Right atrium auricular region (tissue), 2 donors: ENCODE data around the gene ARGLU1. TPM values are rescaled to one million over a fixed set of nuclear protein-coding genes. Genes with fewer than 3 reads are reported as not detected.
A peak's percentile ranks its signal among the peaks of the same experiment; 100 is the strongest.

Source experiments
- DNase-seq: peaks from one replicate; pipeline ENCODE4 v3.0.0-alpha.2; 2019; ENCODE audit warnings: low spot score
- H3K27ac ChIP-seq, 2 donors: fragments of 200-600 bp; sonication (generic); 1 replicate in 1 of 2; 2 replicates in 1 of 2; pipeline ENCODE4 v1.5.1; 2016 to 2019
- H3K27me3 ChIP-seq, 2 donors: fragments of 200-600 bp; sonication (generic); one replicate each; pipeline versions ENCODE4 v1.5.1 to v1.6.0; 2017 to 2019
- H3K36me3 ChIP-seq: fragments of 200-600 bp; sonication (generic); one replicate; pipeline ENCODE4 v1.5.1; 2016
- H3K4me1 ChIP-seq, 2 donors: fragments of 200-600 bp; sonication (generic); one replicate each; pipeline versions ENCODE4 v1.5.1 to v1.6.0; 2017 to 2019
- H3K4me3 ChIP-seq, 2 donors: fragments of 200-600 bp; sonication (generic); 1 replicate in 1 of 2; 2 replicates in 1 of 2; pipeline ENCODE4 v1.5.1; 2017 to 2019; ENCODE audit warnings: mild to moderate bottlenecking in 1 of 2, moderate library complexity in 1 of 2
- H3K9me3 ChIP-seq, 2 donors: fragments of 200-600 bp; sonication (generic); one replicate each; pipeline ENCODE4 v1.5.1; 2019
- CTCF ChIP-seq, 2 donors: fragments of 200-600 bp; sonication (generic); IDR thresholded peaks; one replicate each; pipeline ENCODE4 v1.5.1; 2019; ENCODE audit warnings: antibody characterized with exemption in 2 of 2
- total RNA-seq, 2 donors: library from RNA; depleted of rRNA; stranded (reverse); fragments of >200 nt; gene quantifications; one replicate each; pipeline ENCODE4 v1.1.0, GENCODE V29; 2016

The ARGLU1 gene
- total RNA-seq, 2 donors from 2014 or later: 26.1 to 39.9 TPM

- no peak for TF ChIP-seq CTCF (IDR thresholded peaks at IDR 0.05)
- no peak overlapping the region for H3K27ac ChIP-seq
- no peaks in the 10 kb centered on the region for H3K27me3 ChIP-seq
- H3K9me3 ChIP-seq: no peaks in the 10 kb centered on the region
- H3K4me3 ChIP-seq: no peak overlapping the region
- H3K4me1 ChIP-seq: no peaks in the 10 kb centered on the region
- H3K36me3 ChIP-seq: no peaks in the 10 kb centered on the region
- no peak for DNase-seq
These were observed 46.7 kb downstream of the ARGLU1 start for GRCh38 chr13:106521095-106521799.

GRCh38 chr13:106520251-106521054 is 47.5 kb downstream of the ARGLU1 start:
- Histone ChIP-seq H3K36me3 (no peaks in the 10 kb centered on the region), H3K27ac (no peak overlapping the region), H3K27me3 (no peaks in the 10 kb centered on the region), H3K4me3 (no peak overlapping the region), H3K9me3 (no peaks in the 10 kb centered on the region), H3K4me1 (no peaks in the 10 kb centered on the region)
- TF ChIP-seq CTCF (IDR thresholded peaks at IDR 0.05): peak in 1 of 2 donors; percentile 60
- DNase-seq: no peak

- no peaks in the 10 kb centered on the region for H3K27me3 ChIP-seq
- TF ChIP-seq CTCF (IDR thresholded peaks at IDR 0.05): no peak
- H3K4me3 ChIP-seq: no peak overlapping the region
- no peaks in the 10 kb centered on the region for H3K36me3 ChIP-seq
- H3K4me1 ChIP-seq: no peaks in the 10 kb centered on the region
- H3K9me3 ChIP-seq: no peaks in the 10 kb centered on the region
- DNase-seq: no peak
- H3K27ac ChIP-seq: no peak overlapping the region
These were observed 49.4 kb downstream of the ARGLU1 start for GRCh38 chr13:106518512-106518911.

GRCh38 chr13:106517109-106517847 is 50.7 kb downstream of the ARGLU1 start:
- Histone ChIP-seq H3K9me3 (no peaks in the 10 kb centered on the region), H3K27me3 (no peaks in the 10 kb centered on the region), H3K36me3 (no peaks in the 10 kb centered on the region), H3K27ac (no peak overlapping the region), H3K4me1 (no peaks in the 10 kb centered on the region), H3K4me3 (no peak overlapping the region)
- TF ChIP-seq CTCF (IDR thresholded peaks at IDR 0.05): no peak
- no peak for DNase-seq

GRCh38 chr13:106515635-106516254 is 52.2 kb downstream of the ARGLU1 start:
- H3K4me3 ChIP-seq: no peak overlapping the region
- no peaks in the 10 kb centered on the region for H3K9me3 ChIP-seq
- TF ChIP-seq CTCF (IDR thresholded peaks at IDR 0.05): no peak
- no peak for DNase-seq
- no peaks in the 10 kb centered on the region for H3K27me3 ChIP-seq
- H3K36me3 ChIP-seq: no peaks in the 10 kb centered on the region
- H3K27ac ChIP-seq: no peak overlapping the region
- H3K4me1 ChIP-seq: no peaks in the 10 kb centered on the region
